Lung (tissue), 12 donors: ENCODE results near the gene SCLT1. TPM values are rescaled to one million over a fixed set of nuclear protein-coding genes. Genes with fewer than 3 reads are reported as not detected.

Source experiments
- ATAC-seq: fragments of 200-7000 bp; cut with Tn5 transposase; one replicate; pipeline ENCODE4 v1.9.1; 2020; ENCODE audit warnings: moderate number of reproducible peaks; ENCODE audit not compliant: insufficient read depth, low FRiP score
- DNase-seq, 3 donors: peaks; one replicate each; pipeline ENCODE4 v3.0.0-alpha.2; 2013 to 2017
- H3K27ac ChIP-seq, 2 donors: one replicate each; pipeline ENCODE4 v1.5.1; 2013; ENCODE audit warnings: mild to moderate bottlenecking in 2 of 2, moderate library complexity in 2 of 2, control low read depth in 1 of 2, inconsistent platforms in 1 of 2, low read depth in 1 of 2, low read length in 1 of 2
- H3K27me3 ChIP-seq, 3 donors: one replicate each; pipeline ENCODE4 v1.5.1; 2013; ENCODE audit warnings: low read length in 2 of 3; ENCODE audit not compliant: control insufficient read depth in 3 of 3, insufficient read depth in 3 of 3
- H3K36me3 ChIP-seq, 4 donors: one replicate each; pipeline ENCODE4 v1.5.1; 2013; ENCODE audit warnings: low read length in 4 of 4, mild to moderate bottlenecking in 1 of 4, moderate library complexity in 1 of 4; ENCODE audit not compliant: control insufficient read depth in 4 of 4, insufficient read depth in 4 of 4
- H3K4me1 ChIP-seq, 5 donors: one replicate each; pipeline ENCODE4 v1.5.1; 2013; ENCODE audit warnings: low read length in 5 of 5, mild to moderate bottlenecking in 2 of 5, moderate library complexity in 1 of 5; ENCODE audit not compliant: control insufficient read depth in 5 of 5, insufficient read depth in 5 of 5
- H3K4me3 ChIP-seq: one replicate; pipeline ENCODE4 v1.5.1; 2013; ENCODE audit warnings: mild to moderate bottlenecking, control low read depth, moderate library complexity
- H3K9ac ChIP-seq, 2 donors: one replicate each; pipeline ENCODE4 v1.5.1; 2013; ENCODE audit warnings: low read length in 2 of 2, control low read depth in 1 of 2; ENCODE audit not compliant: insufficient read depth in 1 of 2
- H3K9me3 ChIP-seq, 4 donors: one replicate each; pipeline ENCODE4 v1.5.1; 2013; ENCODE audit warnings: low read length in 3 of 4, mild to moderate bottlenecking in 1 of 4, moderate library complexity in 1 of 4; ENCODE audit not compliant: control insufficient read depth in 4 of 4, insufficient read depth in 3 of 4
- WGBS, 2 donors: extraction: QIAGEN DNeasy Blood & Tissue Kit; methylation state at CpG; one replicate each; pipeline ENCODE4 v1.1.7; 2013; 5-methylcytosine and 5-hydroxymethylcytosine counted together
- polyA plus RNA-seq, 2 donors: library from polyadenylated mRNA; stranded (reverse); fragments of 200-250 nt; gene quantifications; one replicate each; pipeline ENCODE4 v1.2.1, GENCODE V29; 2013
- total RNA-seq, 2 donors: library from RNA; depleted of rRNA in 1 of 2; stranded (reverse); fragments of >200 nt in 1 of 2; gene quantifications; one replicate each; pipeline ENCODE4 v1.2.1, GENCODE V29; 2014 to 2021
- TF ChIP-seq, protein P1 (sequence below): IDR thresholded peaks from 2 replicates; pipeline ENCODE4 v1.5.1; 2012; ENCODE audit warnings: mild to moderate bottlenecking; ENCODE audit errors: control extremely low read depth, extremely low read depth
- donor health status: control.
- donor health status: control.
- donor health status: Bipolar disorder and iron deficiency.
- donor health status: healthy.
- donor health status: DM: yes; HTN: yes; CAD: no.

Gene SCLT1
- total and polyA plus RNA-seq, 4 donors, result 4.3 to 31.8 (median 9.7) TPM

- no peak for ATAC-seq
- H3K36me3 ChIP-seq, result peaks cover 7 to 35% (median 19%) of the 10 kb centered on the region in 4 donors
- no peak for DNase-seq
Observed at GRCh38 chr4:128866269-128866668, 227.1 kb downstream of the SCLT1 start.

GRCh38 chr4:128865132-128865531 is 228.2 kb downstream of the SCLT1 start:
- Histone ChIP-seq H3K4me1 (peaks cover 0 to 4% (median under 1%) of the 10 kb centered on the region in 5 donors), H3K27ac (no peak overlapping the region), H3K4me3 (no peak overlapping the region), H3K9ac (no peak overlapping the region), H3K36me3 (peaks cover 2 to 33% (median 20%) of the 10 kb centered on the region in 4 donors), H3K27me3 (no peaks in the 10 kb centered on the region), H3K9me3 (no peaks in the 10 kb centered on the region)
- ATAC-seq (no peak), DNase-seq (no peak)
- TF ChIP-seq, protein P1, sequence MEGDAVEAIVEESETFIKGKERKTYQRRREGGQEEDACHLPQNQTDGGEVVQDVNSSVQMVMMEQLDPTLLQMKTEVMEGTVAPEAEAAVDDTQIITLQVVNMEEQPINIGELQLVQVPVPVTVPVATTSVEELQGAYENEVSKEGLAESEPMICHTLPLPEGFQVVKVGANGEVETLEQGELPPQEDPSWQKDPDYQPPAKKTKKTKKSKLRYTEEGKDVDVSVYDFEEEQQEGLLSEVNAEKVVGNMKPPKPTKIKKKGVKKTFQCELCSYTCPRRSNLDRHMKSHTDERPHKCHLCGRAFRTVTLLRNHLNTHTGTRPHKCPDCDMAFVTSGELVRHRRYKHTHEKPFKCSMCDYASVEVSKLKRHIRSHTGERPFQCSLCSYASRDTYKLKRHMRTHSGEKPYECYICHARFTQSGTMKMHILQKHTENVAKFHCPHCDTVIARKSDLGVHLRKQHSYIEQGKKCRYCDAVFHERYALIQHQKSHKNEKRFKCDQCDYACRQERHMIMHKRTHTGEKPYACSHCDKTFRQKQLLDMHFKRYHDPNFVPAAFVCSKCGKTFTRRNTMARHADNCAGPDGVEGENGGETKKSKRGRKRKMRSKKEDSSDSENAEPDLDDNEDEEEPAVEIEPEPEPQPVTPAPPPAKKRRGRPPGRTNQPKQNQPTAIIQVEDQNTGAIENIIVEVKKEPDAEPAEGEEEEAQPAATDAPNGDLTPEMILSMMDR, result no peak
- WGBS, 2 donors, result 87 to 90% methylated on average over 2 of the region's 2 CpGs

More at GRCh38 chr4:128866269-128866668, 227.1 kb downstream of the SCLT1 start:
- no peak overlapping the region for H3K9ac ChIP-seq
- H3K27me3 ChIP-seq, result no peaks in the 10 kb centered on the region
- H3K9me3 ChIP-seq, result no peaks in the 10 kb centered on the region
- H3K27ac ChIP-seq, result no peak overlapping the region
- H3K4me3 ChIP-seq, result no peak overlapping the region
- WGBS, 2 donors, result 96 to 98% methylated on average over 2 of the region's 2 CpGs
- peaks cover 0 to 2% (median 0%) of the 10 kb centered on the region in 5 donors for H3K4me1 ChIP-seq
- TF ChIP-seq, protein P1, result no peak

GRCh38 chr4:128863312-128864075 is 229.8 kb downstream of the SCLT1 start:
- no peak overlapping the region for H3K4me3 ChIP-seq
- DNase-seq (peak; percentile 85 to 87 (median 86)), ATAC-seq (peak; percentile 78)
- no peak overlapping the region for H3K9ac ChIP-seq
- H3K27ac ChIP-seq, result peak overlapping the region in 1 of 2 donors; percentile 43
- peaks cover 0 to 33% (median 20%) of the 10 kb centered on the region in 4 donors for H3K36me3 ChIP-seq
- H3K4me1 ChIP-seq, result peaks cover 0 to 15% (median 9%) of the 10 kb centered on the region in 5 donors
- H3K27me3 ChIP-seq, result no peaks in the 10 kb centered on the region
- peaks cover 0 to 4% (median 0%) of the 10 kb centered on the region in 4 donors for H3K9me3 ChIP-seq
- 48 to 60% methylated on average over 10 of the region's 10 CpGs for WGBS, 2 donors
- TF ChIP-seq, protein P1, result peak; percentile 64
